Adipocyte (in vitro differentiated cells): ENCODE data around the gene TMEM201.
"Not testable (repeated sequence)": the region's sequence is repeated elsewhere in the genome, so short reads cannot be mapped to it uniquely, and the experiment has no call there.

ENCODE experiments used
- DNase-seq: peaks from one replicate; pipeline ENCODE4 v3.0.0-alpha.2; 2015; ENCODE audit warnings: low read depth
- H3K27me3 ChIP-seq: replicated peaks from 2 replicates; pipeline ENCODE4 v1.7.0; 2013; ENCODE audit warnings: mild to moderate bottlenecking, low read length, moderate library complexity; ENCODE audit not compliant: control insufficient read depth, insufficient read depth
- H3K36me3 ChIP-seq: 2 replicates; pipeline ENCODE4 v1.7.0; 2013; ENCODE audit warnings: low read length, mild to moderate bottlenecking, moderate library complexity; ENCODE audit not compliant: control insufficient read depth, insufficient read depth, severe bottlenecking
- H3K4me1 ChIP-seq: 2 replicates; pipeline ENCODE4 v1.7.0; 2013; ENCODE audit warnings: mild to moderate bottlenecking, low read length, moderate library complexity; ENCODE audit not compliant: control insufficient read depth, insufficient read depth
- H3K4me3 ChIP-seq: 2 replicates; pipeline ENCODE4 v1.7.0; 2013; ENCODE audit warnings: mild to moderate bottlenecking, low read length, moderate library complexity
- H3K9ac ChIP-seq: 2 replicates; pipeline ENCODE4 v1.7.0; 2013; ENCODE audit warnings: mild to moderate bottlenecking, low read length, moderate library complexity
- H3K9me3 ChIP-seq: 2 replicates; pipeline ENCODE4 v1.7.0; 2013; ENCODE audit warnings: mild to moderate bottlenecking, low read length, moderate library complexity; ENCODE audit not compliant: control insufficient read depth

Gene TMEM201

GRCh38 chr1:9612162-9612845, 23.6 kb downstream of the TMEM201 start:
- Histone ChIP-seq H3K4me3 (no peak overlapping the region), H3K9me3 (no peaks in the 10 kb centered on the region), H3K4me1 (no peaks in the 10 kb centered on the region), H3K9ac (no peak overlapping the region), H3K36me3 (peaks cover 24% of the 10 kb centered on the region), H3K27me3 (no peaks in the 10 kb centered on the region)
- DNase-seq: no peak

- DNase-seq: no peak
Observed at GRCh38 chr1:9612871-9613624, 24.3 kb downstream of the TMEM201 start.

GRCh38 chr1:9613625-9614299, 25.1 kb downstream of the TMEM201 start:
- H3K36me3 ChIP-seq: peaks cover 24% of the 10 kb centered on the region
- no peak overlapping the region for H3K9ac ChIP-seq

More at GRCh38 chr1:9612871-9613624, 24.3 kb downstream of the TMEM201 start:
- peaks cover 24% of the 10 kb centered on the region for H3K36me3 ChIP-seq
- no peaks in the 10 kb centered on the region for H3K27me3 ChIP-seq
- no peak overlapping the region for H3K9ac ChIP-seq
- H3K4me3 ChIP-seq: no peak overlapping the region
- no peaks in the 10 kb centered on the region for H3K9me3 ChIP-seq
- no peaks in the 10 kb centered on the region for H3K4me1 ChIP-seq

GRCh38 chr1:9615316-9616063, 26.8 kb downstream of the TMEM201 start:
- peak; percentile 39 for DNase-seq
- peaks cover 19% of the 10 kb centered on the region for H3K36me3 ChIP-seq
- peaks cover 6% of the 10 kb centered on the region for H3K27me3 ChIP-seq
- no peaks in the 10 kb centered on the region for H3K4me1 ChIP-seq
- H3K4me3 ChIP-seq: no peak overlapping the region
- no peak overlapping the region for H3K9ac ChIP-seq
- H3K9me3 ChIP-seq: no peaks in the 10 kb centered on the region

More at GRCh38 chr1:9613625-9614299, 25.1 kb downstream of the TMEM201 start:
- H3K9me3 ChIP-seq: no peaks in the 10 kb centered on the region
- H3K4me1 ChIP-seq: no peaks in the 10 kb centered on the region
- H3K27me3 ChIP-seq: peaks cover 2% of the 10 kb centered on the region
- no peak overlapping the region for H3K4me3 ChIP-seq
- no peak for DNase-seq

- no peaks in the 10 kb centered on the region for H3K9me3 ChIP-seq
- H3K4me3 ChIP-seq: no peak overlapping the region
- DNase-seq: no peak
- H3K27me3 ChIP-seq: peaks cover 6% of the 10 kb centered on the region
- H3K36me3 ChIP-seq: no peaks in the 10 kb centered on the region
- no peaks in the 10 kb centered on the region for H3K4me1 ChIP-seq
- H3K9ac ChIP-seq: no peak overlapping the region
Observed at GRCh38 chr1:9618909-9619679, 30.4 kb downstream of the TMEM201 start.

- Histone ChIP-seq H3K9ac (no peak overlapping the region), H3K27me3 (peaks cover 12% of the 10 kb centered on the region), H3K9me3 (no peaks in the 10 kb centered on the region), H3K4me1 (no peaks in the 10 kb centered on the region), H3K36me3 (no peaks in the 10 kb centered on the region), H3K4me3 (no peak overlapping the region)
- DNase-seq: no peak
Observed at GRCh38 chr1:9621032-9621431, 32.3 kb downstream of the TMEM201 start.

- Histone ChIP-seq H3K27me3 (peaks cover 10% of the 10 kb centered on the region), H3K9me3 (no peaks in the 10 kb centered on the region), H3K4me3 (no peak overlapping the region), H3K36me3 (no peaks in the 10 kb centered on the region), H3K4me1 (peaks cover 2% of the 10 kb centered on the region), H3K9ac (no peak overlapping the region)
- no peak for DNase-seq
Observed at GRCh38 chr1:9624081-9624480, 35.4 kb downstream of the TMEM201 start.

- DNase-seq, H3K4me3 ChIP-seq, H3K36me3 ChIP-seq, H3K9ac ChIP-seq, H3K9me3 ChIP-seq, H3K4me1 ChIP-seq: not testable (repeated sequence)
- peaks cover 10% of the 10 kb centered on the region for H3K27me3 ChIP-seq
Observed at GRCh38 chr1:9625030-9625429, 36.3 kb downstream of the TMEM201 start.

GRCh38 chr1:9626201-9626608, 37.5 kb downstream of the TMEM201 start:
- Histone ChIP-seq H3K4me3 (no peak overlapping the region), H3K36me3 (no peaks in the 10 kb centered on the region), H3K9me3 (no peaks in the 10 kb centered on the region), H3K9ac (no peak overlapping the region), H3K27me3 (peaks cover 21% of the 10 kb centered on the region), H3K4me1 (peaks cover 2% of the 10 kb centered on the region)
- no peak for DNase-seq

- no peak for DNase-seq
Observed at GRCh38 chr1:9628541-9629444, 40.1 kb downstream of the TMEM201 start.

More at GRCh38 chr1:9628541-9629444, 40.1 kb downstream of the TMEM201 start:
- Histone ChIP-seq H3K4me1 (peaks cover 2% of the 10 kb centered on the region), H3K9ac (no peak overlapping the region), H3K36me3 (no peaks in the 10 kb centered on the region), H3K9me3 (no peaks in the 10 kb centered on the region), H3K4me3 (no peak overlapping the region), H3K27me3 (peaks cover 27% of the 10 kb centered on the region)
